Occipital lobe (tissue), 2 donors: ENCODE data around the gene WNT9A. TPM values are rescaled to one million over a fixed set of nuclear protein-coding genes. Genes with fewer than 3 reads are reported as not detected.

Source experiments
- DNase-seq: peaks from one replicate; lab custom pipeline; 2025; lab: John Stamatoyannopoulos, UW
- total RNA-seq: library from RNA; depleted of rRNA; stranded (reverse); fragments of >200 nt; gene quantifications from one replicate; pipeline ENCODE4 v1.2.3, GENCODE V29; 2014

Gene WNT9A
- total RNA-seq, 1 donor from 2014 or later: 1.9 TPM

GRCh38 chr1:227954163-227954850 lies 6.6 kb upstream of the WNT9A start:
- DNase-seq: no peak

- no peak for DNase-seq
Observed at GRCh38 chr1:227953022-227953412, 5.3 kb upstream of the WNT9A start.

- DNase-seq: no peak
Observed at GRCh38 chr1:227952374-227953021, 4.8 kb upstream of the WNT9A start.

- no peak for DNase-seq
Observed at GRCh38 chr1:227951624-227952373, 4.1 kb upstream of the WNT9A start.

GRCh38 chr1:227950735-227951346 lies 3.1 kb upstream of the WNT9A start:
- no peak for DNase-seq

GRCh38 chr1:227949954-227950734 lies 2.4 kb upstream of the WNT9A start:
- DNase-seq: no peak

- DNase-seq: no peak
Observed at GRCh38 chr1:227949341-227949921, 1.7 kb upstream of the WNT9A start.

- DNase-seq: no peak
Observed at GRCh38 chr1:227948493-227949260, 945 bp upstream of the WNT9A start.

GRCh38 chr1:227947386-227947675 lies 401 bp downstream of the WNT9A start:
- DNase-seq: no peak

- peak; percentile 14 for DNase-seq
Observed at GRCh38 chr1:227946624-227947385, 927 bp downstream of the WNT9A start.

- no peak for DNase-seq
Observed at GRCh38 chr1:227945891-227946623, 1.7 kb downstream of the WNT9A start.

- no peak for DNase-seq
Observed at GRCh38 chr1:227944931-227945890, 2.5 kb downstream of the WNT9A start.

GRCh38 chr1:227944090-227944930 lies 3.4 kb downstream of the WNT9A start:
- DNase-seq: no peak

- no peak for DNase-seq
Observed at GRCh38 chr1:227943381-227944089, 4.2 kb downstream of the WNT9A start.

- DNase-seq: no peak
Observed at GRCh38 chr1:227942716-227943261, 4.9 kb downstream of the WNT9A start.
